ENCODE results near the gene AUNIP.
A peak's percentile ranks its signal among the peaks of the same experiment; 100 is the strongest.

The AUNIP gene

DNA sequence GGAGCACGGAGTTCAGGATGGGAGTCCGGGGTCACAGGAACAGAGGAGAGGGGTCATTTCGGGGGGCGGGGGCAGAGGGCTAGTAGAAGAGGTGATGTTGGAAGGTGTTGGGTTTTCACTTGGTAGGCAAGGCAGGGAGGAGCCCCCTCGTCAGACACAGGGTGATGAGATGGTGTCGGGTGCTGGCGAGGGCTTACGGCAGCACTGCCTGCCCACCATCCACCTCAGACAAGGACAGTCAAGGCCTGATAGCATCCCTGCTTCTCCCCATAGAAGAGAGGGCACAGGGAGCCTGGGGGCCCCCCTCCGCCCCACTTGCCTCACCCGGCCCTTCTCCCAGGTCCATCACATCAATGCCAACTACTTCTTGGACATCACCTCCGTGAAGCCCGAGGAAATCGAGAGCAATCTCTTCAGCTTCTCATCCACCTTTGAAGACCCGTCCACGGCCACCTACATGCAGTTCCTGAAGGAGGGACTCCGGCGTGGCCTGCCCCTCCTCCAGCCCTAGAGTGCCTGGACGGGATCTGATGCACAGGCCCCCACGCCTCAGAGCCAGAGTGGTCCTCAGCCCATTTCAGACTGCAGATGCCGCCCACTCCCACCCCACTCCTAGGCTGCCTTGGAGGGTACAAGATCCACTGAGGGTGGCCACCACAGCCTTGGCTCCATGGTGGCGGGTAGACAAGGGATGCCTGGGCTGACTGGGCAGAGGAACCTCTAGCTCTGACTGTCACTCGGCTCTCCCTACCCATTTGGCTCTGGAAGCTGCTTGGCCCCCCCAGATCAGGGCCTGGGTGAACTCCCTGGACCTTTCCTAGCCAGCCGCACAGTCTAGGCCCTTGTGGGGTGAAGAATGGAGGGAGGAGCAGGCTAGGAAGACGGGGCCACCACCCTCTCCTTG lies 43.8 kb downstream of the AUNIP start:
- peaks cover 7 to 61% of the 10 kb centered on the region in 2 experiments; a peak in 2 of 3 replicates for H3K36me3 ChIP-seq (ENCODE audit: control insufficient read depth in 2 of 2, insufficient read depth in 1 of 2, low read length in 2 of 2)
- no peaks in the 10 kb centered on the region for H3K9me3 ChIP-seq (ENCODE audit: control insufficient read depth, insufficient read depth, low read depth, low read length)
- no peak overlapping the region for H3K4me3 ChIP-seq (ENCODE audit: low read depth, low read length)
- POLR2A ChIA-PET: no interaction called here
- no peak overlapping the region for H3K27ac ChIP-seq (ENCODE audit: extremely low read depth, low read depth, low read length)
- CTCF ChIA-PET: no interaction called here
- peaks cover 6% of the 10 kb centered on the region; the same call in 1 of the 2 replicates for H3K4me1 ChIP-seq (ENCODE audit: control insufficient read depth, insufficient read depth, low read length)
- TF ChIP-seq, protein P1, sequence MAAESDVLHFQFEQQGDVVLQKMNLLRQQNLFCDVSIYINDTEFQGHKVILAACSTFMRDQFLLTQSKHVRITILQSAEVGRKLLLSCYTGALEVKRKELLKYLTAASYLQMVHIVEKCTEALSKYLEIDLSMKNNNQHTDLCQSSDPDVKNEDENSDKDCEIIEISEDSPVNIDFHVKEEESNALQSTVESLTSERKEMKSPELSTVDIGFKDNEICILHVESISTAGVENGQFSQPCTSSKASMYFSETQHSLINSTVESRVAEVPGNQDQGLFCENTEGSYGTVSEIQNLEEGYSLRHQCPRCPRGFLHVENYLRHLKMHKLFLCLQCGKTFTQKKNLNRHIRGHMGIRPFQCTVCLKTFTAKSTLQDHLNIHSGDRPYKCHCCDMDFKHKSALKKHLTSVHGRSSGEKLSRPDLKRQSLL (tag by site-specific recombination; IDR thresholded peaks at IDR 0.05): no peak
- TF ChIP-seq ZNF785 (tag by site-specific recombination; IDR thresholded peaks at IDR 0.05) (no peak), ZNF16 (tag by site-specific recombination; IDR thresholded peaks at IDR 0.05; ENCODE audit: low read depth) (no peak), ZNF133 (tag by site-specific recombination; IDR thresholded peaks at IDR 0.05) (no peak), ZNF777 (tag by site-specific recombination; IDR thresholded peaks at IDR 0.05; ENCODE audit: borderline replicate concordance) (no peak)

- POLR2A ChIA-PET: no interaction called here
- Histone ChIP-seq H3K4me1 (ENCODE audit: control insufficient read depth, insufficient read depth, low read length) (peaks cover 6% of the 10 kb centered on the region; the same call in 1 of the 2 replicates), H3K4me3 (ENCODE audit: low read depth, low read length) (no peak overlapping the region), H3K36me3 (ENCODE audit: control insufficient read depth in 2 of 2, insufficient read depth in 1 of 2, low read length in 2 of 2) (peaks cover 7 to 70% of the 10 kb centered on the region in 2 experiments; a peak in 2 of 3 replicates), H3K27ac (ENCODE audit: extremely low read depth, low read depth, low read length) (no peak overlapping the region), H3K9me3 (ENCODE audit: control insufficient read depth, insufficient read depth, low read depth, low read length) (no peaks in the 10 kb centered on the region)
- TF ChIP-seq ZNF24 (tag by site-specific recombination; IDR thresholded peaks at IDR 0.05) (no peak), ZNF404 (tag by site-specific recombination; IDR thresholded peaks at IDR 0.05) (no peak), ZNF416 (tag by site-specific recombination; IDR thresholded peaks at IDR 0.05) (no peak)
- TF ChIP-seq, protein P2, sequence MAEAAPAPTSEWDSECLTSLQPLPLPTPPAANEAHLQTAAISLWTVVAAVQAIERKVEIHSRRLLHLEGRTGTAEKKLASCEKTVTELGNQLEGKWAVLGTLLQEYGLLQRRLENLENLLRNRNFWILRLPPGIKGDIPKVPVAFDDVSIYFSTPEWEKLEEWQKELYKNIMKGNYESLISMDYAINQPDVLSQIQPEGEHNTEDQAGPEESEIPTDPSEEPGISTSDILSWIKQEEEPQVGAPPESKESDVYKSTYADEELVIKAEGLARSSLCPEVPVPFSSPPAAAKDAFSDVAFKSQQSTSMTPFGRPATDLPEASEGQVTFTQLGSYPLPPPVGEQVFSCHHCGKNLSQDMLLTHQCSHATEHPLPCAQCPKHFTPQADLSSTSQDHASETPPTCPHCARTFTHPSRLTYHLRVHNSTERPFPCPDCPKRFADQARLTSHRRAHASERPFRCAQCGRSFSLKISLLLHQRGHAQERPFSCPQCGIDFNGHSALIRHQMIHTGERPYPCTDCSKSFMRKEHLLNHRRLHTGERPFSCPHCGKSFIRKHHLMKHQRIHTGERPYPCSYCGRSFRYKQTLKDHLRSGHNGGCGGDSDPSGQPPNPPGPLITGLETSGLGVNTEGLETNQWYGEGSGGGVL (tag by site-specific recombination; IDR thresholded peaks at IDR 0.05): no peak
- TF ChIP-seq, protein P1 (tag by site-specific recombination; IDR thresholded peaks at IDR 0.05): no peak
- CTCF ChIA-PET: interaction anchor here (0.7 kb wide), 1 partner anchor 250 kb away, joined by 3 read pairs; no protein-coding TSS in a partner anchor
These were observed 44.6 kb downstream of the AUNIP start for GRCh38 chr1:25814549-25815087.

GRCh38 chr1:25813734-25814471 lies 45.4 kb downstream of the AUNIP start:
- Histone ChIP-seq H3K36me3 (ENCODE audit: control insufficient read depth in 2 of 2, insufficient read depth in 1 of 2, low read length in 2 of 2) (peaks cover 7 to 77% of the 10 kb centered on the region in 2 experiments; a peak in 2 of 3 replicates), H3K4me3 (ENCODE audit: low read depth, low read length) (no peak overlapping the region), H3K9me3 (ENCODE audit: control insufficient read depth, insufficient read depth, low read depth, low read length) (no peaks in the 10 kb centered on the region), H3K27ac (ENCODE audit: extremely low read depth, low read depth, low read length) (no peak overlapping the region), H3K4me1 (ENCODE audit: control insufficient read depth, insufficient read depth, low read length) (peaks cover 5% of the 10 kb centered on the region; the same call in 1 of the 2 replicates)
- no peak for TF ChIP-seq ZSCAN16 (tag by site-specific recombination; IDR thresholded peaks at IDR 0.05)
- TF ChIP-seq, protein P3, sequence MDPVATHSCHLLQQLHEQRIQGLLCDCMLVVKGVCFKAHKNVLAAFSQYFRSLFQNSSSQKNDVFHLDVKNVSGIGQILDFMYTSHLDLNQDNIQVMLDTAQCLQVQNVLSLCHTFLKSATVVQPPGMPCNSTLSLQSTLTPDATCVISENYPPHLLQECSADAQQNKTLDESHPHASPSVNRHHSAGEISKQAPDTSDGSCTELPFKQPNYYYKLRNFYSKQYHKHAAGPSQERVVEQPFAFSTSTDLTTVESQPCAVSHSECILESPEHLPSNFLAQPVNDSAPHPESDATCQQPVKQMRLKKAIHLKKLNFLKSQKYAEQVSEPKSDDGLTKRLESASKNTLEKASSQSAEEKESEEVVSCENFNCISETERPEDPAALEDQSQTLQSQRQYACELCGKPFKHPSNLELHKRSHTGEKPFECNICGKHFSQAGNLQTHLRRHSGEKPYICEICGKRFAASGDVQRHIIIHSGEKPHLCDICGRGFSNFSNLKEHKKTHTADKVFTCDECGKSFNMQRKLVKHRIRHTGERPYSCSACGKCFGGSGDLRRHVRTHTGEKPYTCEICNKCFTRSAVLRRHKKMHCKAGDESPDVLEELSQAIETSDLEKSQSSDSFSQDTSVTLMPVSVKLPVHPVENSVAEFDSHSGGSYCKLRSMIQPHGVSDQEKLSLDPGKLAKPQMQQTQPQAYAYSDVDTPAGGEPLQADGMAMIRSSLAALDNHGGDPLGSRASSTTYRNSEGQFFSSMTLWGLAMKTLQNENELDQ (tag by site-specific recombination; IDR thresholded peaks at IDR 0.05; ENCODE audit: low read depth): no peak
- TF ChIP-seq GLIS2 (tag by site-specific recombination; IDR thresholded peaks at IDR 0.05): 0 out of 2 replicates have a peak, but pooled peaks have one; percentile 29
- TF ChIP-seq GLIS1 (tag by site-specific recombination; IDR thresholded peaks at IDR 0.05): peak; percentile 46
- TF ChIP-seq, protein P4, sequence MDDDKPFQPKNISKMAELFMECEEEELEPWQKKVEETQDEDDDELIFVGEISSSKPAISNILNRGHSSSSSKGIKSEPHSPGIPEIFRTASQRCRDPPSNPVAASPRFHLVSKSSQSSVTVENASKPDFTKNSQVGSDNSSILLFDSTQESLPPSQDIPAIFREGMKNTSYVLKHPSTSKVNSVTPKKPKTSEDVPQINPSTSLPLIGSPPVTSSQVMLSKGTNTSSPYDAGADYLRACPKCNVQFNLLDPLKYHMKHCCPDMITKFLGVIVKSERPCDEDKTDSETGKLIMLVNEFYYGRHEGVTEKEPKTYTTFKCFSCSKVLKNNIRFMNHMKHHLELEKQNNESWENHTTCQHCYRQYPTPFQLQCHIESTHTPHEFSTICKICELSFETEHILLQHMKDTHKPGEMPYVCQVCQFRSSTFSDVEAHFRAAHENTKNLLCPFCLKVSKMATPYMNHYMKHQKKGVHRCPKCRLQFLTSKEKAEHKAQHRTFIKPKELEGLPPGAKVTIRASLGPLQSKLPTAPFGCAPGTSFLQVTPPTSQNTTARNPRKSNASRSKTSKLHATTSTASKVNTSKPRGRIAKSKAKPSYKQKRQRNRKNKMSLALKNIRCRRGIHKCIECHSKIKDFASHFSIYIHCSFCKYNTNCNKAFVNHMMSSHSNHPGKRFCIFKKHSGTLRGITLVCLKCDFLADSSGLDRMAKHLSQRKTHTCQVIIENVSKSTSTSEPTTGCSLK (tag by site-specific recombination; IDR thresholded peaks at IDR 0.05): no peak
- no peak for TF ChIP-seq ZNF585B (tag by site-specific recombination; IDR thresholded peaks at IDR 0.05)
- TF ChIP-seq IKZF3 (tag by site-specific recombination; IDR thresholded peaks at IDR 0.05): no peak
- no peak for TF ChIP-seq KLF8 (tag by site-specific recombination; IDR thresholded peaks at IDR 0.05)
- ChIA-PET POLR2A (no interaction called here), CTCF (interaction anchor here (0.7 kb wide), 1 partner anchor 249 kb away, joined by 3 read pairs; no protein-coding TSS in a partner anchor)
